Activated CD8-positive, alpha-beta memory T cell treated with anti-CD3 and anti-CD28 coated beads, Interleukin-2, amount 50 U/mL, for 48 hours (primary cell): ENCODE data around the gene MATR3.

Source experiments
- DNase-seq: peaks from one replicate; pipeline ENCODE4 v3.0.0-alpha.2; 2020

The MATR3 gene

GRCh38 chr5:139272471-139273321 lies 20.8 kb upstream of the MATR3 start:
- no peak for DNase-seq

DNA sequence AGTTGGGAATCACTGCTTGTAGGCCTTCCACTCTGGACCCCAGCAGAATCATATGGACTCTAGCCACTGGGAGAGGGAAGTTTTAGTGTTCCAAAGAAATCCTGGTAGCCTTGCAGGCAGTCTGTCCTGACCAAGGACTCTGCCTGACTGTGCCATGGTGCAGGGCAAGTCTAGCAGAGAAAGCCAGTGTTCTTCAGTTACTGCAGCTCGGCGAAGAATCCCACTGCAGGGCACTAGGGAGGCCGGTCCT lies 20.3 kb upstream of the MATR3 start:
- DNase-seq = no peak

GRCh38 chr5:139273572-139274289 lies 19.8 kb upstream of the MATR3 start:
- peak; percentile 96 for DNase-seq

DNA sequence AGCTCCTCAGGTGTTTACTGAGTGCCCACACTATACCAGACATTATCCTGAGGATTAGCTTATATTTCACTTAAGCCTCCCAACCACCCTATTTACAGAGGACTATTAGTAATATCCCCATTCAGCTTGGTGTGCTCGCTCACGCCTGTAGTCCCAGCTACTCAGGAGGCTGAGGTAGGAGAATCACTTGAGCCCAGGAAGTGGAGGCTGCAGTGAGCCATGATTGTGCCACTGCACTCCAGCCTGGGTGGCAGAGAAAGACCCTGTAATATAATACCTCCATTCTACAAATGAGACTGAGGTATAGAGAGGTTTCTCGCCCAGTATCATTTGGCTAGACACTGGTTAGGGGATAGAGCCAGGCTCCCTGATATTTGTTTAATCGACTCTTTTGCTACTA lies 18.0 kb upstream of the MATR3 start:
- no peak for DNase-seq

GRCh38 chr5:139275956-139276355 lies 17.6 kb upstream of the MATR3 start:
- DNase-seq = peak; percentile 67

- DNase-seq = no peak
Observed at GRCh38 chr5:139276426-139276825, 17.1 kb upstream of the MATR3 start.

DNA sequence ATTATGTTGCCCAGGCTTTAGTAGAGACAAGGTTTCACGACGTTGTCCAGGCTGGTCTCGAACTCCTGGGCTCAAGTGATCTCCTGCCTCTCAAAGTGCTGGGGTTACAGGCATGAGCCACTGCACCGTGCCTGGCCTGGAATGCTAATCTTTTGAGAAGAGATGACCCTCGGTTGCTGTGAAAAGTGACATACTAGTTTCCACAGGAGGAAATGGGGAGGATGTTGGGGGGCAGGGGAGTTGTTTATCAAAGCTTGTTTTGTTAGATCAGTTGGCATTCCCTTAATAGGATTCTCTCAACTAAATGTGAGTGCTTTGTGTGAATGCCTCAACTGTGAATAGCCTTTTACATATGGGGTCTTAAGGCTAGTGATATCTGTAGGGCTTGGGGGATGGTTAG lies 16.4 kb upstream of the MATR3 start:
- DNase-seq = no peak

GRCh38 chr5:139278540-139279274 lies 14.8 kb upstream of the MATR3 start:
- no peak for DNase-seq

DNA sequence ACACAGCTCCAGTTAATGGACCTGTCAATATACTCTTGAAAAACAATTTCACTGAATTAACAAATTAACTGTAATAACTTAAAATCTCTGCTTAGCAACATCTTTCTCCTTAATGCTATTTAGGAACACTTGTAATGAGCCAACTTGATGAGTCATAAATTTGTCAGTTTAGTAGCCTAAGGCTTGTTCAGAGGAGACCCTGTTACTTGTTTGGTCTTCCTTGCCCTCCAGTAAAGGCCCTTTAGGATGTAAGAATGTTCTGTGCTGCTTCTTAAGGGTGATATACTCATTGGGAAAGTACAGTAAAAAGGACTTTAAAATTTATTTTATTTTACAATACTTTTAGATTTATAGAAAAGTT lies 11.4 kb upstream of the MATR3 start:
- no peak for DNase-seq

GRCh38 chr5:139283252-139284166 lies 10.0 kb upstream of the MATR3 start:
- DNase-seq = no peak

DNA sequence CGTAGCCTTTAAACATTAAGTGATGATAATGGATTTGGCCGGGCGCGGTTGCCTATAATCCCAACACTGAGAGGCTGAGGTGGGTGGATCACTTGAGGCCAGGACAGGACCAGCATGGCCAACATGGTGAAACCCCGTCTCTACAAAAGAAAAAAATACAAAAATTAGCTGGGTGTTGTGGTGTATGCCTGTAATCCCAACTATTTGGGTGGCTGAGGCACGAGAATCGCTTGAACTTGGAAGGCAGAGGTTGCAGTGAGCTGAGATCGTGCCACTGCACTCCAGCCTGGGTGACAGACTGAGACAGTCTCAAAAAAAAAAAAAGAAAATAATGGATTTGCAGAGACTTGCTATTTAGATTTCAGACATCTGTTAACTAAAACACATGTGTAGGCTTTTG lies 9.2 kb upstream of the MATR3 start:
- DNase-seq = no peak

GRCh38 chr5:139285651-139286392 lies 7.7 kb upstream of the MATR3 start:
- no peak for DNase-seq

DNA sequence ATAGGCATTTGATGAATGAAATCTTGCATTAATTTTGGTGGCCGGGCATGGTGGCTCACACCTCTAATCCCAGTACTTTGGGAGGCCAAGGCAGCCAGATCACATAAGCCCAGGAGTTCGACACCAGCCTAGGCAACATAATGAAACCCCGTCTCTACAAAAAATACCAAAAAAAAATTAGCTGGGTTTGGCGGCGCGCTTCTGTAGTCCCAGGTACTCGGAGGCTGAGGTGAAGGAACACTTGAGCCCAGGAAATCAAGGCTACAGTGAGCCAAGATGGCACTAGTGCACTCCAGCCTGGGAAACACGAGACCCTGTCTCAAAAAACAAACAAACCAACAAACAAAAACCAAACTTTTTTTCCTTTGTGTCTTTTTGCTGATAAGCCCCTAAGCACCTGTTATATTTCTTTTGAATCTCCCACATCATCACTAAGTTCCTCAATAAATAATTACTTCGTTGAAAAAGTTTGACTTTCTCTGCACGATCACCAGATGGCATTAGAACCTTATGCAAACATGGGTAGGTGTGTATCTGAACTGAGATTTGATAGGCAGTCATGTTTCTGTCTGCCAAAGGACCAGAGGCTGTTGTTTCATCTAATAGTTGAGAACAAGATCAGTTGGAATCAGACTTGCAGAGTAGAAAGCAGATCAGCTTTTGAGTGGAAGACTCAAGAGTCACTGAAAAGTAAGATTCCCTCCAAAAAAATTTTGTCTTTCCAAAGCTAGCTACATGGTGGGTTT lies 5.5 kb upstream of the MATR3 start:
- no peak for DNase-seq

GRCh38 chr5:139291051-139291450 lies 2.5 kb upstream of the MATR3 start:
- no peak for DNase-seq

DNA sequence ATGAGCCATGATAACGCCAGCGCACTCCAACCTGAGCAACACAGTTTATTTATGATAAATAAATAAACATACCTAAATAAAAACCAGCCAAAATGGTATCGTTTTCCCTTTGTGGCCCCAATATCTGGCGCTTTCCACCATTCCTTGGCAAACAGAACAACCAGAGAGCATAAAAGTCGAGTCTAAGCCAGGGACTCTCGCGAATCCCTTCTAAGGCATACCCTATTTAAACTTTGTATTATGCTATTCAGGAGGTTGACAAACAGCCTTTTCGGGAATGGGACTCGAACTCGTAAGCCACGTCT lies 386 bp upstream of the MATR3 start:
- DNase-seq = no peak

DNA sequence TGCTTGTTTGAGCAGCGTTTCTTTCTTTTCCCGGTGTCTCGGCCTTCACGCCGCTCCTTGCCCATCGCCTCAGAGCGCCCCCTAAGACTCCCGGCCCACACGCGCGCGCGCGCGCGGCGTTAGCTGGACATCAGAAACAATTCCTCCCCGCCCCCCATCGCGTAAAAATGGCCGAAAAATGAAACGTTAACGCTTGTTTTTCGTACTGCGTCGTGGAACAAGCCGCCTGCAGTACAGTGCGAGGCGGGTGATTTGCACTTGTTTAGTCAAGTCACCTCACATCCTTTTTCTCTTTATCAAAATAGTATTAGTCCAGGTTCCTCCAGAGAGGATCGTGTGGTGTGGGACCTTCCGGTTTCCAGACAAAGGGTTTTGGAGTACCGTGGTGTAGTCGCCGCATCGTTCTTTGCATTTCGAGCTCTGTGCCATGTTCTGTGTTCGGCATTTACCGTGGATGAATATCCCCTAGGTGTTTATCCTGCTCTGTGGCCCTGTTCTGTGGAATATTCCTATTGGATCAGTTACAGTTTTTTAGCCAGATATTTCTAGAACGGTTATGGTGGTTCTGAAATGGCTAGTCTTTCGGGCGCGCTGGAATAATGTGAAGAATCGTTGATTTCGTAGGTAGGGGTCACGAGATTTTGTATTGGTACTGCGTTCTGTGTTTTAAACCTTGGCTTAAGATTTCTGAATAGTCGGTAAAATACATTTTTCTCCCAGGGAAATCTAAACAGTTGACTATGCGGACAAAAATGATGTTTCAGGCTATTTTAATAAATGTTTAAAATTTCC lies 1.0 kb downstream of the MATR3 start:
- DNase-seq = peak; percentile 82

GRCh38 chr5:139295346-139296057 lies 2.0 kb downstream of the MATR3 start:
- DNase-seq = no peak

GRCh38 chr5:139296198-139296597 lies 2.7 kb downstream of the MATR3 start:
- DNase-seq = no peak

- DNase-seq = no peak
Observed at GRCh38 chr5:139296862-139297326, 3.4 kb downstream of the MATR3 start.
